ENCODE results near the gene SPP1.
A peak's percentile ranks its signal among the peaks of the same experiment; 100 is the strongest.
"Not testable (repeated sequence)": the region's sequence is repeated elsewhere in the genome, so short reads cannot be mapped to it uniquely, and the experiment has no call there.

SPP1 gene

GRCh38 chr4:87989765-87990164, 14.3 kb downstream of the SPP1 start:
- DNase-seq (ENCODE audit: low read depth) = no peak

- no peak for DNase-seq (ENCODE audit: low read depth)
These were observed 19.9 kb downstream of the SPP1 start for GRCh38 chr4:87995435-87995834.

GRCh38 chr4:87999191-87999691, 23.7 kb downstream of the SPP1 start:
- not testable (repeated sequence) for DNase-seq (ENCODE audit: low read depth)

- DNase-seq (ENCODE audit: low read depth) = no peak
These were observed 26.4 kb downstream of the SPP1 start for GRCh38 chr4:88001871-88002270.

GRCh38 chr4:88002786-88003185, 27.3 kb downstream of the SPP1 start:
- no peak for DNase-seq (ENCODE audit: low read depth)

GRCh38 chr4:88003261-88003660, 27.7 kb downstream of the SPP1 start:
- no peak for DNase-seq (ENCODE audit: low read depth)

- DNase-seq (ENCODE audit: low read depth) = no peak
These were observed 29.6 kb downstream of the SPP1 start for GRCh38 chr4:88005076-88005475.

- no peak for DNase-seq (ENCODE audit: low read depth)
These were observed 30.4 kb downstream of the SPP1 start for GRCh38 chr4:88005946-88006345.

GRCh38 chr4:88006956-88007303, 31.4 kb downstream of the SPP1 start:
- no peak for DNase-seq (ENCODE audit: low read depth)

GRCh38 chr4:88007304-88008121, 32.0 kb downstream of the SPP1 start, which contains the start of gene PKD2:
TSS of gene PKD2 (plus strand) at chr4:88007635. CDS start at chr4:88007734, 99 bp downstream.
- DNase-seq (ENCODE audit: low read depth) = peak; percentile 52

GRCh38 chr4:88008122-88008742, 32.7 kb downstream of the SPP1 start:
- no peak for DNase-seq (ENCODE audit: low read depth)

- no peak for DNase-seq (ENCODE audit: low read depth)
These were observed 33.2 kb downstream of the SPP1 start for GRCh38 chr4:88008743-88009171.

GRCh38 chr4:88009871-88010270, 34.4 kb downstream of the SPP1 start:
- DNase-seq (ENCODE audit: low read depth) = no peak

- DNase-seq (ENCODE audit: low read depth) = no peak
These were observed 35.5 kb downstream of the SPP1 start for GRCh38 chr4:88010966-88011365.

- DNase-seq (ENCODE audit: low read depth) = no peak
These were observed 37.1 kb downstream of the SPP1 start for GRCh38 chr4:88012647-88013046.

- DNase-seq (ENCODE audit: low read depth) = no peak
These were observed 38.9 kb downstream of the SPP1 start for GRCh38 chr4:88014386-88014905.

GRCh38 chr4:88015659-88016295, 40.3 kb downstream of the SPP1 start:
- no peak for DNase-seq (ENCODE audit: low read depth)

- DNase-seq (ENCODE audit: low read depth) = no peak
These were observed 42.2 kb downstream of the SPP1 start for GRCh38 chr4:88017516-88018297.

- no peak for DNase-seq (ENCODE audit: low read depth)
These were observed 43.0 kb downstream of the SPP1 start for GRCh38 chr4:88018466-88018865.

GRCh38 chr4:88021824-88022223, 46.3 kb downstream of the SPP1 start:
- no peak for DNase-seq (ENCODE audit: low read depth)

GRCh38 chr4:88022289-88022688, 46.8 kb downstream of the SPP1 start:
- no peak for DNase-seq (ENCODE audit: low read depth)
